Neural progenitor cell (in vitro differentiated cells): Measurements from ENCODE around the gene CXCR3. TPM values are rescaled to one million over a fixed set of nuclear protein-coding genes. Genes with fewer than 3 reads are reported as not detected.
"Not testable (repeated sequence)": the region's sequence is repeated elsewhere in the genome, so short reads cannot be mapped to it uniquely, and the experiment has no call there.

Experiments used
- DNase-seq: peaks from one replicate; pipeline ENCODE4 v3.0.0-alpha.2; 2016; ENCODE audit warnings: low spot score
- H2AFZ ChIP-seq: fragments of 200-600 bp; sonication (generic); replicated peaks from 2 replicates; pipeline ENCODE4 v1.6.1; 2016; ENCODE audit warnings: antibody characterized with exemption
- H3F3A ChIP-seq: fragments of 200-600 bp; sonication (generic); 2 replicates; pipeline ENCODE4 v1.6.1; 2016; ENCODE audit warnings: antibody characterized with exemption, low read depth
- H3K27ac ChIP-seq: fragments of 200-600 bp; sonication (generic); 2 replicates; pipeline ENCODE4 v1.5.1; 2016; ENCODE audit warnings: mild to moderate bottlenecking
- H3K27me3 ChIP-seq: fragments of 200-600 bp; sonication (generic); 2 replicates; pipeline ENCODE4 v1.6.1; 2016; ENCODE audit warnings: mild to moderate bottlenecking, moderate library complexity
- H3K36me3 ChIP-seq: fragments of 200-600 bp; sonication (generic); 2 replicates; pipeline ENCODE4 v1.5.1; 2016
- H3K4me1 ChIP-seq: fragments of 200-600 bp; sonication (generic); 2 replicates; pipeline ENCODE4 v1.6.1; 2016; ENCODE audit warnings: mixed run types
- H3K4me2 ChIP-seq: fragments of 200-600 bp; sonication (generic); 2 replicates; pipeline ENCODE4 v1.6.1; 2016
- H3K4me3 ChIP-seq: fragments of 200-600 bp; sonication (generic); 2 replicates; pipeline ENCODE4 v1.5.1; 2016
- H3K79me2 ChIP-seq: fragments of 200-600 bp; sonication (generic); 2 replicates; pipeline ENCODE4 v1.6.1; 2016; ENCODE audit warnings: low read depth
- H3K9ac ChIP-seq: fragments of 200-600 bp; sonication (generic); 2 replicates; pipeline ENCODE4 v1.6.1; 2016
- H3K9me3 ChIP-seq: fragments of 200-600 bp; sonication (generic); 2 replicates; pipeline ENCODE4 v1.5.1; 2016; ENCODE audit warnings: low read depth
- H4K20me1 ChIP-seq: fragments of 200-600 bp; sonication (generic); 2 replicates; pipeline ENCODE4 v1.6.1; 2016; ENCODE audit warnings: low read depth
- H3K27ac Mint-ChIP-seq: 3 replicates; pipeline ENCODE4 v1.8.0; 2021; ENCODE audit warnings: mixed read lengths
- H3K27me3 Mint-ChIP-seq: 2 replicates; pipeline ENCODE4 v1.8.0; 2022; ENCODE audit warnings: low read depth, mild to moderate bottlenecking, inconsistent platforms, moderate library complexity, mixed read lengths; ENCODE audit not compliant: insufficient read depth
- H3K36me3 Mint-ChIP-seq: 3 replicates; pipeline ENCODE4 v1.8.0; 2021; ENCODE audit warnings: mixed read lengths
- H3K4me1 Mint-ChIP-seq: 3 replicates; pipeline ENCODE4 v1.8.0; 2021; ENCODE audit warnings: mixed read lengths
- H3K4me3 Mint-ChIP-seq: 3 replicates; pipeline ENCODE4 v1.8.0; 2021; ENCODE audit warnings: mild to moderate bottlenecking, moderate library complexity, mixed read lengths
- H3K9me3 Mint-ChIP-seq: 3 replicates; pipeline ENCODE4 v1.8.0; 2020; ENCODE audit warnings: mixed read lengths
- EZH2 ChIP-seq: fragments of 200-600 bp; sonication (generic); IDR thresholded peaks from 2 replicates; pipeline ENCODE4 v1.6.1; 2017; ENCODE audit warnings: antibody characterized with exemption, mild to moderate bottlenecking, moderate library complexity
- EZH2phosphoT487 ChIP-seq: fragments of 200-600 bp; sonication (generic); IDR thresholded peaks from 2 replicates; pipeline ENCODE4 v1.6.1; 2017; ENCODE audit warnings: antibody characterized with exemption
- total RNA-seq: library from RNA; depleted of rRNA; stranded (reverse); fragments of >200 nt; gene quantifications from 2 replicates; pipeline ENCODE4 v1.2.3, GENCODE V29; 2015; ENCODE audit warnings: low replicate concordance
- TF ChIP-seq, protein P1 (sequence below): fragments of 200-600 bp; sonication (generic); IDR thresholded peaks from 2 replicates; pipeline ENCODE4 v1.5.1; 2017; ENCODE audit warnings: antibody characterized with exemption, mild to moderate bottlenecking

The CXCR3 gene
- total RNA-seq, 1 donor from 2014 or later, result not detected

DNA sequence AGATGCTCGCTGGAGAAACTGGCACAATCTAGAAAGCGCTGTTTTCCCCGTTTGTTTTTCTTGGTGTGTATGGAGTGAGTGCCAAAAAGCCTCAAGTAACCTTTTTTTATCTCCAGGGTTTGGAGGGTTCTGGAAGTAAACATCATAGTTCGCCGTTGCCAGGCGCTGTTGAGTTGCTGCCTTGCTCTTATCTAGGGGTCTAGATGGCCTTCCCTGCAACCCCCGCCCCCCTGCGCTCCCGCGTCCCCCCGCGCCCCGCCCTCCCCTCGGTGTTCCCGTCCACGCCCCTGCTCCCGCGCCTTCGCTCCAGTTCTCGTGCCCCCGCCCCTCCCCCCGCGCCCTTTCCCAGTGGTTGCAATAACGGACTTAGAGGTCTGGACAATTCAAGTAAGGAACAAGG, 40.6 kb downstream of the CXCR3 start:
- Histone ChIP-seq H3K27ac (no peak overlapping the region), H3K4me3 (no peak overlapping the region), H3K9me3 (peaks cover 4% of the 10 kb centered on the region), H3K4me2 (no peak overlapping the region), H3K27me3 (no peaks in the 10 kb centered on the region), H3K9ac (no peak overlapping the region), H3K36me3 (peaks cover 11% of the 10 kb centered on the region), H3K79me2 (no peaks in the 10 kb centered on the region), H2AFZ (no peak overlapping the region), H3K4me1 (no peaks in the 10 kb centered on the region), H4K20me1 (no peaks in the 10 kb centered on the region), H3F3A (no peaks in the 10 kb centered on the region)
- TF ChIP-seq EZH2, result no peak
- no peak for TF ChIP-seq EZH2phosphoT487
- TF ChIP-seq, protein P1, sequence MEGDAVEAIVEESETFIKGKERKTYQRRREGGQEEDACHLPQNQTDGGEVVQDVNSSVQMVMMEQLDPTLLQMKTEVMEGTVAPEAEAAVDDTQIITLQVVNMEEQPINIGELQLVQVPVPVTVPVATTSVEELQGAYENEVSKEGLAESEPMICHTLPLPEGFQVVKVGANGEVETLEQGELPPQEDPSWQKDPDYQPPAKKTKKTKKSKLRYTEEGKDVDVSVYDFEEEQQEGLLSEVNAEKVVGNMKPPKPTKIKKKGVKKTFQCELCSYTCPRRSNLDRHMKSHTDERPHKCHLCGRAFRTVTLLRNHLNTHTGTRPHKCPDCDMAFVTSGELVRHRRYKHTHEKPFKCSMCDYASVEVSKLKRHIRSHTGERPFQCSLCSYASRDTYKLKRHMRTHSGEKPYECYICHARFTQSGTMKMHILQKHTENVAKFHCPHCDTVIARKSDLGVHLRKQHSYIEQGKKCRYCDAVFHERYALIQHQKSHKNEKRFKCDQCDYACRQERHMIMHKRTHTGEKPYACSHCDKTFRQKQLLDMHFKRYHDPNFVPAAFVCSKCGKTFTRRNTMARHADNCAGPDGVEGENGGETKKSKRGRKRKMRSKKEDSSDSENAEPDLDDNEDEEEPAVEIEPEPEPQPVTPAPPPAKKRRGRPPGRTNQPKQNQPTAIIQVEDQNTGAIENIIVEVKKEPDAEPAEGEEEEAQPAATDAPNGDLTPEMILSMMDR, result no peak
- H3K9me3 Mint-ChIP-seq, result no peaks in the 10 kb centered on the region
- H3K4me3 Mint-ChIP-seq, result no peak overlapping the region
- DNase-seq, result no peak
- peaks cover 14% of the 10 kb centered on the region for H3K36me3 Mint-ChIP-seq
- peaks cover 2% of the 10 kb centered on the region for H3K27me3 Mint-ChIP-seq
- H3K4me1 Mint-ChIP-seq, result no peaks in the 10 kb centered on the region
- H3K27ac Mint-ChIP-seq, result no peak overlapping the region

DNA sequence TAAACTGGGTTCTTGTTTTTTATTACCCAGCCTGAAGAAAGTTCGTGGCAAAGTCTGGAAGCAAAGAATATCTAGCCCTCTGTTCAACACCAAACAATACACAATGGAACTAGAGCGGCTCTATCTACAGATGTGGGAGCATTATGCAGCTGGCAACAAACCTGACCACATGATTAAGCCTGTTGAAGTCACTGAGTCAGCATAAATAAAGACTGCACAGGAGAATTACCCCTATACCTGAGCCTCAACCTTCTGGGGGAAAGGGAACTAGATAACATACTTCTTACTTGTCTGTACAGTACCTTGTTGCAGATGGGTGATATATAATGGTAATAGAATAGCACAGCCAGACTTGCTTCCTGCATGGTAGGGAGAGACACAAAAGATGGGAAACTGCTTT, 44.7 kb downstream of the CXCR3 start:
- TF ChIP-seq EZH2phosphoT487 (no peak), EZH2 (no peak)
- TF ChIP-seq, protein P1, result no peak
- H3K4me1 Mint-ChIP-seq, result no peaks in the 10 kb centered on the region
- Histone ChIP-seq H3K4me1 (no peaks in the 10 kb centered on the region), H3K36me3 (peaks cover 12% of the 10 kb centered on the region), H4K20me1 (no peaks in the 10 kb centered on the region), H3K4me3 (no peak overlapping the region), H3F3A (no peaks in the 10 kb centered on the region), H3K9me3 (no peaks in the 10 kb centered on the region), H2AFZ (no peak overlapping the region), H3K79me2 (no peaks in the 10 kb centered on the region), H3K27me3 (no peaks in the 10 kb centered on the region), H3K27ac (no peak overlapping the region), H3K4me2 (no peak overlapping the region), H3K9ac (no peak overlapping the region)
- DNase-seq, result no peak
- H3K27me3 Mint-ChIP-seq, result peaks cover 2% of the 10 kb centered on the region
- no peak overlapping the region for H3K4me3 Mint-ChIP-seq
- H3K36me3 Mint-ChIP-seq, result peaks cover 15% of the 10 kb centered on the region
- no peaks in the 10 kb centered on the region for H3K9me3 Mint-ChIP-seq
- no peak overlapping the region for H3K27ac Mint-ChIP-seq

DNA sequence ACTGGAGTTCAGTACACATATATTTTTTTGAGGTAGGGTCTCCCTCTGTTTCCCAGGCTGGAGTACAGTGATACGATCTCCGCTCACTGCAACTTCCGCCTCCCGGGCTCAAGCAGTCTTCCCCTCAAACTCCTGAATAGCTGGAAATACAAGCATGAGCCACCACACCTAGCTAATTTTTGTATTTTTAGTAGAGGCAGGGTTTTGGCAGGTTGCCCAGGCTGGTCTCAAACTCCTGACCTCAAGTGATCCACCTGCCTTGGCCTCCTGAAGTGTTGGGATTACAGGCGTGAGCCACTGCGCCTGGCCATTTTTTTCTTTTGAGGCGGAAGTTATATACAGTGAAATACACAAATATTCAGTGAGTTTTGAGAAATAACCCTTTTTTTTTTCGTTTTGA, 46.9 kb downstream of the CXCR3 start:
- not testable (repeated sequence) for DNase-seq, H3K27me3 Mint-ChIP-seq, H3K27me3 ChIP-seq, H3K4me3 Mint-ChIP-seq, H3K9me3 ChIP-seq, H3K4me1 Mint-ChIP-seq, H3K79me2 ChIP-seq, H2AFZ ChIP-seq, H3K4me3 ChIP-seq, H3K27ac ChIP-seq, H3K4me2 ChIP-seq, H3K4me1 ChIP-seq, H4K20me1 ChIP-seq, H3F3A ChIP-seq, H3K9me3 Mint-ChIP-seq, H3K27ac Mint-ChIP-seq, H3K9ac ChIP-seq
- peaks cover 21% of the 10 kb centered on the region for H3K36me3 ChIP-seq
- peaks cover 20% of the 10 kb centered on the region for H3K36me3 Mint-ChIP-seq

Other genes with a start within 250 kb of the CXCR3 start
- 214 and 287 TPM in 2 replicates for gene OGT, start 85.4 kb downstream of the CXCR3 start, total RNA-seq
- 0.62 and 0.97 TPM in 2 replicates for gene GCNA, start 40.1 kb downstream of the CXCR3 start, total RNA-seq
- gene CXorf49, start 99.8 kb upstream of the CXCR3 start, total RNA-seq, result not detected in 2 replicates
- gene CXorf49B, start 144.8 kb upstream of the CXCR3 start, total RNA-seq, result not detected in 2 replicates